Activated naive CD8-positive, alpha-beta T cell treated with anti-CD3 and anti-CD28 coated beads, Interleukin-2, amount 50 U/mL, for 16 hours (primary cell): ENCODE results near the gene TMEM255B.
"Not testable (repeated sequence)": the region's sequence is repeated elsewhere in the genome, so short reads cannot be mapped to it uniquely, and the experiment has no call there.

Experiments
- DNase-seq: peaks from one replicate; pipeline ENCODE4 v3.0.0-alpha.2; 2020; ENCODE audit warnings: low read depth, low spot score

The TMEM255B gene

GRCh38 chr13:113832631-113833030 lies 73.6 kb downstream of the TMEM255B start:
- DNase-seq, result no peak

DNA sequence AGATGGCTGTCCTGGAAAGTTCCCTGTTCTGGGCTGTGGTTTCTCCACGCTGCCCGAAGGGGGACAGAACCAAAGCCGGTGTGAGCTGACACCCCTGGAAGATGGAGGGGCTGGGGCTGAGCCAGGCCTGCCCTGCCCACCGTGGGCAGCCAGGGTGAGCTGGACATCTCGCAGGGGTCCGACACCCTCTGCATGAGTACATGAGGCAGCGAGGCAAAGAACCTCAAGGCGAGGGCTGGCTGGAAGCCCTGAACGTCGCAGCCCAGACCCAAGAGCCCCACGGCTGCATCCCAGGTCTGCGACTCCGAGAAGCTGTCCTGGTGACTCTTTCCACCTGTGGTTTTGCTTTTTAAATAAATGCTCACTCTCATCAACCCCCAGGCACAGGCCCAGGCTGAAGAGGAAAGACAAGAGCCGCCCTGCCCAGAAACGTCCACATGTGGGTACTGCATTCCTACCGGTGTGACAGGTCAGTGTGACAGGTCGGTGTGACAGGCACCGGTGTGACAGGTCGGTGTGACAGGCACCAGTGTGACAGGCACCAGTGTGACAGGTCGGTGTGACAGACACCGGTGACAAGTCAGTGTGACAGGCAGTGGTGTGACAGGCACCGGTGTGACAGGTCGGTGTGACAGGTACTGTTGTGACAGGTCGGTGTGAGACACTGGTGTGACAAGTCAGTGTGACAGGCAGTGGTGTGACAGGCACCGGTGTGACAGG lies 74.2 kb downstream of the TMEM255B start:
- DNase-seq, result no peak

- not testable (repeated sequence) for DNase-seq
Observed at GRCh38 chr13:113834006-113834405, 75.0 kb downstream of the TMEM255B start.

DNA sequence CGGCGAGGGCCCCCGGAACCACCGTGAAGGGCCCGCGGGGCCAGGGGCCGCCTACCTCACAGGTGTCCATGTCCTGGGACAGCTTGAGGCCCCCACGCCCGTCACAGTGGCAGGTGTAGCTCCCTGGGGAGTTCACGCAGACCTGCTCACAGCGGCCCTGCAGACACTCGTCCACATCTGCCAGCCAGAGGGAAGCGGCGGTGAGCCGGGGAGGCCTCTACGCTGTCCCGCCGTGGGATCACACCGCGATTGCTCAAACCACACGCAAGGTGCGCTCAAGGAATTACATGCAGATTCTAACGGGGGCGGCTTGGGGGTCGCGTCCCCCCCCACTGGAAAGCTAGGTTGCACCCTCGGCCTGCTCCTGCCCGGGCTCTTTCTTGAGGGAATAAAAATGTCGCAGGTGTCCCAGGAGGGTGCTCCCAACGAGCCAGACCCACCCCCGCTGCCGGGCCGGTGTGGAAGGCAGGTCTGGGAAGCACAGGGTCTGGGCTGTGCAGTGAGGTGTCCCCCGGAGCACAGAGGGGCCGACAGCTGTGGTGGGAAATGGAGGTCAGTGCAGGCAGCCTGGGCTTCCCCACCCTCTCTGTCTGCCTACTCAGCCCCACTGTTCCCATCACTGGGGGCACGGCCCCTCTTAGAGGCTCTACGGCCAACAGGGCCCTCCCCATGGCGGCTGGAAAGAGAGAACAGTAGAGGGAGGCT lies 75.6 kb downstream of the TMEM255B start:
- DNase-seq, result no peak

DNA sequence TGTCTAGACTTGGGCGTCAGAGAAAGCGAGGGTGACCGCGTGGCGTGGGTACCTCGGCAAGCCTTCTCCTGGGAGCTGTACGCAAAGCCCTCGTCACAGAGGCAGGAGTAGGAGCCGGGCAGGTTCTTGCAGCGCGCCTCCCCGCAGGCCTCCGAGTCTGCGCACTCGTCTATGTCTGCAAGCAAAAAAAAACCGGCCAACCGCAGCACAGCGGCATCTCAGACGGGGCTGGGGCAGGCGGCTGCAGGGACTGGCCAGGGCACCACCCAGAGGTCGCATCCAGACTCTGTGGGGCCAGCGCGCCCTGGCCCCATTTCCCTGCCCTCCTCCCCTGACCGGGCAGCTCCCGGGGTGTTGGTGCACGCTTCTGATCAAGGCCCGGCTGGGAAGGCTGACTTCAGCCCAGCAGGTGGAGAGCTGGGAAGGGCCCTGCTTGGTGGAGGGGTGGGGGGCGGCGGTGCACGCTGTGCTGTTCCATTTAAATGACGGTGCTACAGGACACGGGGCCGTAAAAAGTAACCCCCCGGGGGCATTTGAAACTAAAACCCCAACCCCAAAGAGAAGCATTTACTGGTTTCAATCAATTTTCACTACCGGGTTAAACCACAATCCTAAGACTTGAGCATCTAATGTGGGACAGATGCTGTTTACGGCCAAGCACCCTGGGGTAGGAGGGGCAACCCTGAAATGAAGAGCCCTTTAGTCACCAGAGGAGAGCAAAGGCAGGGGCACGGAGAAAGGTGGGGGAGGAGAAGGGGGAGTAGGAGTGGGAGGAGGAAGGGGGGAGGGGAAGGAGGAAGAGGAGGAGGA lies 76.6 kb downstream of the TMEM255B start:
- no peak for DNase-seq

GRCh38 chr13:113836768-113837559 lies 77.9 kb downstream of the TMEM255B start:
- DNase-seq, result no peak

DNA sequence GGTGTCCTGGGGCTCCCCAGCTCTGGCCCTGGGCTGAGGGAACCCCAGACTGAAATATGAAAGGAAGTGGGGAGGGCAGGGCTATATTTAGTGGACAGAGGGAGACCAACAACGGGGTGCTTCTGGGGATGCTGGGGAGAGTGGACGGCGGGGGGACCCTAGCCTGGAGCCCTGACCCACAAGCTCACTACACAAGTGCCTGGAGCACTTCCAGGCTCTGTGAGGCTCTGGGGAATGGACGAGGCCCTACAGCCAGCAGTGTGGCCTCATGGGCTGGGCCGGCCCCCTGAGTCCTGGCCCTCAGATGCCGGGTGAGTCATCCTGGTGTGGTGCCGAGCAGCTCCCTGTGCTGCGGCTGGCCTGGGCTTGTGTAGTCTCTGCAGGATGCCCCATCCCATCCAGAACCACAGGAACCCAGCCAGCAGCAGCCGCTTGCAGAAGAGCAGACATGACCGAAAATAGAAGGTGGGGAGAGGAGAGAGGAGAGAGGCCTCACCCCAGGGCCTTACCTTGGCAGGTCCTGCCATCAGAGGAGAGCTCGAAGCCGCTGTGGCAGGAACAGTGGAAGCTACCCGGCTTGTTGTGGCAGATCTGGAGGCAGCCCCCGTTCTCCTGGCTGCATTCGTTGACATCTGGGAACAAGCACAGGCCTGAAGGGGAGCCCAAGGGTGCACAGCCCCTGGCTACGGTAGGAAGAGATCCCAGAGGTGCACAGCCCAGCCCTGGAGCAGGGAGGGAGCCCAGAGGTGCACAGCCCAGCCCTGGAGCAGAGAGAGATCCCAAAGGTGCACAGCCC lies 78.7 kb downstream of the TMEM255B start:
- no peak for DNase-seq

GRCh38 chr13:113838711-113839201 lies 79.7 kb downstream of the TMEM255B start:
- DNase-seq, result no peak

DNA sequence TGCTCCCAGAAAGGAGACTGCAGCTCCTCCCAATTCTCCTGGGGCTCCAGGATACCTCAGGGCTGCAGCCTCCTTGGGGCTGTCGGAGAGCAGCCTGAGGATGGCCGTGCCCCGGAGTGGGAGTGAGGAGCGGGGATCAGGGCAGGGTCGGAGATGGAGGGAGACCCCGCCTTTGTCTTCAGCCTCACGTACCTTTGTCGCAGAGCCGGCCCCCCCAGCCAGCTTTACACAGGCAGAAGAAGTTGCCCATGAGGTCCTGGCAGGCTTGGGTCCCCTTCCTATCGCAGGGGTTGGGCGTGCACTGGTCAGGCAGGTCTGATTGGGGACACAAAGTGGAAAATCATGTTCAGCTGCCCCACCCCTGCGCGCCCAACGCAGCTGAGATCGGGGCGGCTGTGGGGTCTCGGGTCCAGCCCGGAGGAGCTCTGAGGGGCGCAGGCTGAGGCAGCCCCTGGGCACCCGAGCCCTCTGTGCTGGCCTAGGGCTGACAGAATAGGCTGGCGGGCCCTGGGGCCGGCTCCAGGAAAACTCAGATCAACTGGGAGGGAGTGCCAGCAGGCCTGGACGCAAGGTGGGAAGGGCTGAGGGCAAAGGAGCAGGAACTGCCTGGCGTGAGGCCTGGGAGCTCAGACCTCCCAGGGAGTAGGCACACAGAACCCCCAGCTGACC lies 80.6 kb downstream of the TMEM255B start:
- DNase-seq, result no peak

GRCh38 chr13:113840541-113841352 lies 81.7 kb downstream of the TMEM255B start:
- no peak for DNase-seq

GRCh38 chr13:113841353-113841650 lies 82.3 kb downstream of the TMEM255B start:
- no peak for DNase-seq

DNA sequence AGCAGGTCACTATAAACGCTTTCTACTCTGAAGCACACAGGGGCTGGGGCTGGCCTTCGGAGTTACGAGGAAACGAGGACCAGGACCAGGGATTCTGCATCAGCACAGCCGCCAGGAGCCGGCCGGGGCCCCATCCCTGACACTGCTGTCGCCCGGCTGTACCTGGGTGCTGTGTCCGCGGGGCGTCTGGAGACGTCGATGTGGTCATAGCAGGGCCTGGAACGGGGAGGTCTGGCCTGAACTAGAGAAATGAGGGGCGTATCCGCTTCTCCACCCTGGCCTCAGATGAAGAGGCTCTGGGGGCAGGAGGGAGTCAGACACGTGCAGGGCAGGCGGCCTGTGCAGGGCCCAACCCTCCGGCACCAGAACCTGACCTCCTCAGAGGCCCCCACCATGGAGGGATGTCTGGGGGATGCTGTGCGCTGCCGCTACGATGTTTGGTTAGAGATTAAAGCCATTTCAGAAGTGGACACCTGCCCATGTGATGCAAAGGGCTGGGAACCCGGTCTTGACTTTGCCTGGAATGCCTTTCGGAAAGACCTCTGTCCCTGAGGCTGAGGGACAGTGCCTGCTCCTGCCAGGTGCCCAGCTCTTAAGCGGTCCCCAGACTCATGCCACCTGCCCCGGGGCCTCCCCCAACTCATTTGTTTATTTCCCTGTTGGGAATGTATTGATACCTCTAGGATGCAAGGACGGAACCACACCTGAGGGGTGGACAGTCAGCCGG lies 83.5 kb downstream of the TMEM255B start:
- DNase-seq, result no peak

- DNase-seq, result no peak
Observed at GRCh38 chr13:113843063-113843654, 84.1 kb downstream of the TMEM255B start.

- DNase-seq, result no peak
Observed at GRCh38 chr13:113843864-113844556, 85.0 kb downstream of the TMEM255B start.

DNA sequence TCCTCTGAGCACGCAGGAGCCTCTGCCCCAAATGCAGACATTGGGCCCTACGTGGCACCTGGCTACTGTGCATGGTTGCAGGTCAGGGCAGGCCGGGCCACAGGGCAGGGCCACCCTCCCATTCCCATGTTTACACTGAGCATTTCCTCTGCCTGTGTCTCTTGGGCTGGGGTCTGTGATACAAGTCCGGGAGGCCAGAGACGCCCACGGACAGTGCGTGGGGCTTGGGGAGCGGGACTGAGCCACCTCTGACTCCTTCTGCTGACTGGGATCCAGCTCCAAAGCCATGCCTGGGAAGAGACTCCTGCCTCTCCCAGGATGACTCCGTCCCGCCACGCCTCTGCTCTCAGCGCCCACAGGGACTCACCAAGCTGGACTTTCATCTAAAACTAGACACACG lies 86.0 kb downstream of the TMEM255B start:
- DNase-seq, result no peak

DNA sequence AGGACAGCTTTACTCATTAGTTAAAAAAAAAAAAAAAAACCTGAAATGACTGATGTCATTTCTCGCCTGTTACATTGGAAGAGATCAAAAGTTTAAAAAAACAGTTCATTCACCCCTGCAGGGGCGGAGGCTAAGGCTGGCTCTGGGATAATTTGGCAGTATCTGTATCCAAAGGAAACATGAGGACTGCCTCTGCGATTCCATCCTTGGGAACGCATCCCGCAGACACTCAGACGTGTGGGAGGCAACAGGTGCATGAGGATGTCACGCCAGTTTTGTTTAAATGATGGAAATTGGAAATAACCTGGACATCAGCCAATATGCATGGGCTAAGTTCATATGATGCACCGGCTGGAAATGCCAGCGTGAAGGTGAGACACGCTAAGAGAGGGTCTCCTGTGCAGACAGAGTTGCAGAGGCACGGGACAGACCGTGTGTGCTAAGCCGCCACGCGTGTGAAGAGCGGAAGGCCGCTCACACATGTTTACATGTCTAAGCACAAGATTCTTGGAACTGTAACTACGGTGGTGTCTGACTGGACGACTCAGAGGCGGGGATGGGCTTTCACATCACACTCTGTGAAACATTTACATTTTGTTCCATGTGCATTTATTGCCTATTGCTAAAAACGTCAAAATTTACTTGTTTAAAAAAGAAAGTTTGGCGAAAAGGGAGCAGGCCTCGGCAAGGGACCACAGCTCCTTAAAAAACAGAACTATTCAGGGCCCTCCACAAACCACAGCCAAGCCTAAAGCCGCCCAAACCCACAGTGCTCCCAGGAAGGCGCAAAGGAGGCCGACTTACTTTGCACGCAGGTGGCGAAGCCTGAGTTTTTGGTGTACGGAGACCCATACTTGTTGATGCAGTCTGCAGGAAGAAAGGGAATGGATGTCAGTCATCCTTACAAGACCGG lies 87.0 kb downstream of the TMEM255B start:
- DNase-seq, result no peak
